ENCODE measurements around the gene C2orf76.

GRCh38 chr2:119317554-119317953, 49.1 kb downstream of the C2orf76 start:
- TF ChIP-seq CREB5 (CRISPR knock-in tag; IDR thresholded peaks at IDR 0.05; ENCODE audit: low read depth) = no peak
- no peak for TF ChIP-seq ZNF8 (CRISPR knock-in tag; IDR thresholded peaks at IDR 0.05)
- no peak for TF ChIP-seq ZNF70 (CRISPR knock-in tag; IDR thresholded peaks at IDR 0.05)
- TF ChIP-seq, protein P1, sequence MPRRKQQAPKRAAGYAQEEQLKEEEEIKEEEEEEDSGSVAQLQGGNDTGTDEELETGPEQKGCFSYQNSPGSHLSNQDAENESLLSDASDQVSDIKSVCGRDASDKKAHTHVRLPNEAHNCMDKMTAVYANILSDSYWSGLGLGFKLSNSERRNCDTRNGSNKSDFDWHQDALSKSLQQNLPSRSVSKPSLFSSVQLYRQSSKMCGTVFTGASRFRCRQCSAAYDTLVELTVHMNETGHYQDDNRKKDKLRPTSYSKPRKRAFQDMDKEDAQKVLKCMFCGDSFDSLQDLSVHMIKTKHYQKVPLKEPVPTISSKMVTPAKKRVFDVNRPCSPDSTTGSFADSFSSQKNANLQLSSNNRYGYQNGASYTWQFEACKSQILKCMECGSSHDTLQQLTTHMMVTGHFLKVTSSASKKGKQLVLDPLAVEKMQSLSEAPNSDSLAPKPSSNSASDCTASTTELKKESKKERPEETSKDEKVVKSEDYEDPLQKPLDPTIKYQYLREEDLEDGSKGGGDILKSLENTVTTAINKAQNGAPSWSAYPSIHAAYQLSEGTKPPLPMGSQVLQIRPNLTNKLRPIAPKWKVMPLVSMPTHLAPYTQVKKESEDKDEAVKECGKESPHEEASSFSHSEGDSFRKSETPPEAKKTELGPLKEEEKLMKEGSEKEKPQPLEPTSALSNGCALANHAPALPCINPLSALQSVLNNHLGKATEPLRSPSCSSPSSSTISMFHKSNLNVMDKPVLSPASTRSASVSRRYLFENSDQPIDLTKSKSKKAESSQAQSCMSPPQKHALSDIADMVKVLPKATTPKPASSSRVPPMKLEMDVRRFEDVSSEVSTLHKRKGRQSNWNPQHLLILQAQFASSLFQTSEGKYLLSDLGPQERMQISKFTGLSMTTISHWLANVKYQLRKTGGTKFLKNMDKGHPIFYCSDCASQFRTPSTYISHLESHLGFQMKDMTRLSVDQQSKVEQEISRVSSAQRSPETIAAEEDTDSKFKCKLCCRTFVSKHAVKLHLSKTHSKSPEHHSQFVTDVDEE (CRISPR knock-in tag; IDR thresholded peaks at IDR 0.05) = no peak
